H1 (cell line): ENCODE data around the gene AHNAK2.

Experiments
- BACH1 ChIP-seq: IDR thresholded peaks from 2 replicates; pipeline ENCODE4 v1.6.1; 2012; ENCODE audit warnings: low read length, improper control_type of control experiment
- CBX8 ChIP-seq: fragments of 300-800, 300-1000 bp; sonication (generic); IDR thresholded peaks from 2 replicates; pipeline ENCODE4 v1.7.1; 2016; ENCODE audit warnings: low read depth, low read length, borderline replicate concordance
- CEBPB ChIP-seq: IDR thresholded peaks from 2 replicates; pipeline ENCODE4 v1.6.1; 2012; ENCODE audit warnings: low read depth, low read length
- GABPA ChIP-seq: IDR thresholded peaks from 2 replicates; pipeline ENCODE4 v1.6.1; 2011; ENCODE audit warnings: mild to moderate bottlenecking, low read length, moderate library complexity, borderline replicate concordance; ENCODE audit not compliant: insufficient read depth
- JUN ChIP-seq: IDR thresholded peaks from 2 replicates; pipeline ENCODE4 v1.6.1; 2011; ENCODE audit warnings: low read depth, mild to moderate bottlenecking, improper control_type of control experiment, low read length
- JUND ChIP-seq: IDR thresholded peaks from 2 replicates; pipeline ENCODE4 v1.6.1; 2011; ENCODE audit warnings: mild to moderate bottlenecking, improper control_type of control experiment, low read length
- POLR2A ChIP-seq, 2 experiments: IDR thresholded peaks; 1 replicate in 1 of 2; 2 replicates in 1 of 2; pipeline ENCODE4 v1.6.1; 2011; ENCODE audit warnings: low read depth in 2 of 2, low read length in 2 of 2, mild to moderate bottlenecking in 2 of 2; ENCODE audit errors: control extremely low read depth in 1 of 2
- POLR2AphosphoS5 ChIP-seq: IDR thresholded peaks from 2 replicates; pipeline ENCODE4 v1.6.1; 2011; ENCODE audit warnings: low read depth, low read length
- TEAD4 ChIP-seq: IDR thresholded peaks from 2 replicates; pipeline ENCODE4 v1.6.1; 2012; ENCODE audit warnings: low read depth, low read length, inconsistent platforms, mixed read lengths
- ZNF274 ChIP-seq: IDR thresholded peaks from 2 replicates; pipeline ENCODE4 v1.7.0; 2012; ENCODE audit warnings: low read length, borderline replicate concordance; ENCODE audit errors: extremely low read depth
- TF ChIP-seq, protein P1 (sequence below), 3 experiments: IDR thresholded peaks; 1 replicate in 2 of 3; 2 replicates in 1 of 3; pipeline versions ENCODE4 v1.5.1 to v1.6.1; 2011; ENCODE audit warnings: low read length in 3 of 3, mild to moderate bottlenecking in 3 of 3, inconsistent platforms in 2 of 3, low read depth in 1 of 3, moderate library complexity in 1 of 3; ENCODE audit not compliant: insufficient read depth in 1 of 3; ENCODE audit errors: control extremely low read depth in 1 of 3
- TF ChIP-seq, protein P2 (sequence below): IDR thresholded peaks from 2 replicates; pipeline ENCODE4 v1.6.1; 2012; ENCODE audit warnings: inconsistent platforms

DNA sequence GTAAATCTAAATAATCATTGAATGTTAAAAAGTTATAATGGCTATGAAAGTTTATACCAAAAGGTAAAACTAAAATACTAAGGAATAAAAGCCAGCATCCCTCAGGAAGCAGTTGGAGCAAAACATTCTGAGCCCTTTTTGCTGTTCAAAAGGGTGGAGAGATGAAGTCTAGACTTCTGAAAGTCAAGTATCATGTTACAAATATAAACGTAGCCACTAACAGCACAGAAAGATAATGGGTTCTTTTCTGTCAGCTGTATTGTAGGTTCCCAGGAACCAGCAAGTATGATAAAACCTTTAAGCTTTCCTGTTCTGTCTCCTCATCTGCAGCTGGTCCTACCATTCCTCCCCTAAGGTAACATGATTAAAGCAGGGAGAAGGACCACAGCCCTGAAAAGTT, 69.9 kb downstream of the AHNAK2 start:
- no peak for TF ChIP-seq POLR2A (IDR thresholded peaks at IDR 0.05; ENCODE audit: control extremely low read depth in 1 of 2, low read depth in 2 of 2, low read length in 2 of 2)
- TF ChIP-seq, protein P1, sequence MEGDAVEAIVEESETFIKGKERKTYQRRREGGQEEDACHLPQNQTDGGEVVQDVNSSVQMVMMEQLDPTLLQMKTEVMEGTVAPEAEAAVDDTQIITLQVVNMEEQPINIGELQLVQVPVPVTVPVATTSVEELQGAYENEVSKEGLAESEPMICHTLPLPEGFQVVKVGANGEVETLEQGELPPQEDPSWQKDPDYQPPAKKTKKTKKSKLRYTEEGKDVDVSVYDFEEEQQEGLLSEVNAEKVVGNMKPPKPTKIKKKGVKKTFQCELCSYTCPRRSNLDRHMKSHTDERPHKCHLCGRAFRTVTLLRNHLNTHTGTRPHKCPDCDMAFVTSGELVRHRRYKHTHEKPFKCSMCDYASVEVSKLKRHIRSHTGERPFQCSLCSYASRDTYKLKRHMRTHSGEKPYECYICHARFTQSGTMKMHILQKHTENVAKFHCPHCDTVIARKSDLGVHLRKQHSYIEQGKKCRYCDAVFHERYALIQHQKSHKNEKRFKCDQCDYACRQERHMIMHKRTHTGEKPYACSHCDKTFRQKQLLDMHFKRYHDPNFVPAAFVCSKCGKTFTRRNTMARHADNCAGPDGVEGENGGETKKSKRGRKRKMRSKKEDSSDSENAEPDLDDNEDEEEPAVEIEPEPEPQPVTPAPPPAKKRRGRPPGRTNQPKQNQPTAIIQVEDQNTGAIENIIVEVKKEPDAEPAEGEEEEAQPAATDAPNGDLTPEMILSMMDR (IDR thresholded peaks at IDR 0.05; ENCODE audit: control extremely low read depth in 1 of 3, insufficient read depth in 1 of 3, low read depth in 1 of 3, low read length in 3 of 3), result no peak
- TF ChIP-seq, protein P2, sequence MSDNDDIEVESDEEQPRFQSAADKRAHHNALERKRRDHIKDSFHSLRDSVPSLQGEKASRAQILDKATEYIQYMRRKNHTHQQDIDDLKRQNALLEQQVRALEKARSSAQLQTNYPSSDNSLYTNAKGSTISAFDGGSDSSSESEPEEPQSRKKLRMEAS, result no peak
- TF ChIP-seq CEBPB, result no peak
- no peak for TF ChIP-seq JUN
- TF ChIP-seq CBX8, result no peak
- no peak for TF ChIP-seq JUND
- TF ChIP-seq TEAD4, result no peak
- TF ChIP-seq POLR2AphosphoS5, result no peak
- TF ChIP-seq GABPA, result no peak
- no peak for TF ChIP-seq ZNF274
- no peak for TF ChIP-seq BACH1
